Lower leg skin (tissue), 3 donors: ENCODE data around the gene FBXO45.

Experiments
- CTCF ChIP-seq, 3 donors: fragments of 450-650 bp; IDR thresholded peaks; one replicate each; pipeline ENCODE4 v1.5.1; 2016; ENCODE audit warnings: antibody characterized with exemption in 3 of 3, mild to moderate bottlenecking in 3 of 3, moderate library complexity in 2 of 3
- POLR2A ChIP-seq, 2 donors: fragments of 450-650 bp; IDR thresholded peaks; one replicate each; pipeline ENCODE4 v1.6.1; 2016 to 2017; ENCODE audit warnings: antibody characterized with exemption in 2 of 2, mild to moderate bottlenecking in 1 of 2, moderate library complexity in 1 of 2

- no peak for TF ChIP-seq CTCF (IDR thresholded peaks at IDR 0.05)
- TF ChIP-seq POLR2A (IDR thresholded peaks at IDR 0.05) = no peak
These were observed 8.6 kb upstream of the FBXO45 start for GRCh38 chr3:196559826-196560225.
